ENCODE data around the gene GCK. TPM values are rescaled to one million over a fixed set of nuclear protein-coding genes. Genes with fewer than 3 reads are reported as not detected.

GCK gene
- total RNA-seq, 1 donor from 2014 or later = 0.47 TPM

- Histone ChIP-seq H3K36me3 (no peaks in the 10 kb centered on the region), H3K27ac (no peak overlapping the region), H3K9me3 (no peaks in the 10 kb centered on the region), H3K27me3 (ENCODE audit: low read depth) (peaks cover 3% of the 10 kb centered on the region), H3K4me1 (peaks cover 13% of the 10 kb centered on the region), H3K4me3 (no peak overlapping the region)
- ATAC-seq = no peak
- intact Hi-C loops (cut with DNase I) = no loop called here
- no peak for DNase-seq
- TF ChIP-seq CTCF (IDR thresholded peaks at IDR 0.05) = no peak
Measured at GRCh38 chr7:44098092-44099068, 90.9 kb downstream of the GCK start.

DNA sequence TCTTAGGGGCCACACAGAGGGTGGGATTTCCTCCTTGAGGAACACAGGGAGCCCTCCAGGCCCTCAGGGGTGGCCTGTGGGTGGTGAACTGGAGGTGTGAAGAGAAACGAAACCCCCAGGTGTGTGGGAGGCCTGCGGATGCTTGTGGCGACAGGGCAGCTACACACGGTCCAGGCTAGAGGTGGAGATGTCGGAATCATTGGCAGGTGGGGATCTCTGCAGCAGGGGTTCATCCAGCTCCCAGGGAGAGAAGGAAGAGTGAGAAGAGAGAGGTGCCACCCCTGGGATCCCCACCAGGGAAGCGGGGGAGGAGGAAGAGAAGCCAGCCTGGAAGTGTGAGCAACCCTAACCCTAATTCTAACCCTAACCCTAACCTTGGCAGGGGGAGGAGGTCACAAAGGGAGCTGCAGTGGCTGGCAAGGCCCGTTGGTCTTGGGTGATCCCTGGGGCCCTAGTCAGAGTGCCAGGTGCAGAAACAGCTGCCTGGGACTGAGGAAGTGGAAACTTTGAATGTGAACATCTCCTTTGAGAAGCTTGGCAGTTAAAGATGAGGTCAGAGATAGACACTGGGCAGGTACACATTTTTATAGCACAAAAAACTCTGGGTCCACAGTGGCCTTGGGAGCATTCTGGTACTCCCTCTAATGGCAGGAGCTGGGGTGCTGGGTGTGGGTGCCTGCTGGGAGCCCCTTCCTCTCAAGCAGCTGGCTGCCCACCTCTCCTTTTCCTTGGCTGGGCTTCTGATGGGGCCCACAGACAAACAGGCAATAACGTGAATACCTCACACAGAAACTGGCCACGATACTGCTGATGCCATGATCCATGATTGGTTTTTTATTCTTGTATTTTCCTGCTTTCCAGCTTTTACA, 91.9 kb downstream of the GCK start:
- peaks cover 13% of the 10 kb centered on the region for H3K4me1 ChIP-seq
- intact Hi-C loops (cut with DNase I) = no loop called here
- no peak overlapping the region for H3K27ac ChIP-seq
- H3K9me3 ChIP-seq = no peaks in the 10 kb centered on the region
- no peak overlapping the region for H3K4me3 ChIP-seq
- H3K36me3 ChIP-seq = no peaks in the 10 kb centered on the region
- ATAC-seq (no peak), DNase-seq (no peak)
- no peaks in the 10 kb centered on the region for H3K27me3 ChIP-seq (ENCODE audit: low read depth)
- no peak for TF ChIP-seq CTCF (IDR thresholded peaks at IDR 0.05)

DNA sequence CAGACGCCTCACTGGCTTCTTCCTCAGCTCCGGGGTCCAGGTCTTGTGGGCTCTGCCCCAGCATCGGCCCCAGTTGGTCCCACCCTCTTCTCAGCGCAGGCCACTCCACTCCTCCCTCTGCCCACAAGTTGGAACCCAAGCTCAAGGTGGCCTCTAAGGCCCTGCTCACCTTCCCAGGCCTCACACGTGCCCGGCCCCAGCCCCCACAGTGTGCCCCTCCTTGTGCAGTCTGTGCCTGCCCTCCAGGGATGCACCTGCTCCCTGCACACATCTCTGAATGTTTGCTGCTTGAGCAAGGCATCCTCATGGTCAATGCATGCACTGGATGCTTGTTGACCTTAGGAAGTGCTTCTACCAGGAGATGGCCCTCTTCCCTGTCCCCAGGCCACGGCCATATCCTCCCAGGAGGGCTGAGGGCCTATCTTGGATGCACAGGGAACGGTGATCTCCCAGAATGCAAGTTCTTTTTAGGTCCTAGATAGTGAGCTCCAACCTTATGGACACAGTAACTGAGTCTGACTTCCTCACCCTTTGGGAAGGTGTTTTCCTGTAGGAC, 92.8 kb downstream of the GCK start:
- ATAC-seq = no peak
- TF ChIP-seq CTCF (IDR thresholded peaks at IDR 0.05) = no peak
- Histone ChIP-seq H3K4me1 (peaks cover 13% of the 10 kb centered on the region), H3K27me3 (ENCODE audit: low read depth) (no peaks in the 10 kb centered on the region), H3K36me3 (no peaks in the 10 kb centered on the region), H3K9me3 (no peaks in the 10 kb centered on the region), H3K4me3 (no peak overlapping the region), H3K27ac (no peak overlapping the region)
- intact Hi-C loops (cut with DNase I) = no loop called here
- DNase-seq = no peak

DNA sequence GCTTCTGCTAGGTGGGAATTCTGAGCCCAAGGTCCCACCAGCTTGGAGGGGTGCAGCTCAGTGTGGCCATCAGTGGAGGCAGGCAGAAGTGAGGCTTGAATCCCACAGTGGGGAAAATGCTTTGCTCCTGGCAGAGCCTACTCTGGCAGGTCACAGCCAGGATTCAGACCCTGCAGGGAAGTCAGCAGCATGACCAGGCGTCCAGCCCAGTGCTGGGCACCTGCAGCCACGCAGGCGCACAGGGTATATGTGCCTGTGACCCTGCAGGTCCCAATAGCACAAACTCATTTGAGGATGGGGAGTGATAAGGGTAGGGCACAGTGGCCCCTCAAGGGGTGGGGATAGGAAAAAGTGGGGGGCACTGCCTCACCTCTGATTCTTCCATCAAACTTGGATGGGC, 93.5 kb downstream of the GCK start:
- DNase-seq (no peak), ATAC-seq (no peak)
- Histone ChIP-seq H3K27me3 (ENCODE audit: low read depth) (no peaks in the 10 kb centered on the region), H3K9me3 (no peaks in the 10 kb centered on the region), H3K36me3 (no peaks in the 10 kb centered on the region), H3K4me3 (no peak overlapping the region), H3K27ac (peak overlapping the region; percentile 6), H3K4me1 (peaks cover 13% of the 10 kb centered on the region)
- intact Hi-C loops (cut with DNase I) = no loop called here
- no peak for TF ChIP-seq CTCF (IDR thresholded peaks at IDR 0.05)

GRCh38 chr7:44094883-44095592, 94.2 kb downstream of the GCK start:
- no peaks in the 10 kb centered on the region for H3K9me3 ChIP-seq
- TF ChIP-seq CTCF (IDR thresholded peaks at IDR 0.05) = no peak
- ATAC-seq = no peak
- H3K4me3 ChIP-seq = no peak overlapping the region
- no peaks in the 10 kb centered on the region for H3K36me3 ChIP-seq
- peaks cover 13% of the 10 kb centered on the region for H3K4me1 ChIP-seq
- H3K27ac ChIP-seq = no peak overlapping the region
- H3K27me3 ChIP-seq (ENCODE audit: low read depth) = no peaks in the 10 kb centered on the region
- intact Hi-C loops (cut with DNase I) = no loop called here
- DNase-seq = no peak

All from lower lobe of right lung (tissue), 2 donors.